GM21381 (cell line): ENCODE measurements around the gene MYEOV.
A peak's percentile ranks its signal among the peaks of the same experiment; 100 is the strongest.

Experiments used
- ATAC-seq: cut with Tn5 transposase; IDR thresholded peaks from one replicate; pipeline ENCODE4 v1.9.1; 2021; ENCODE audit warnings: mild to moderate bottlenecking, moderate library complexity; ENCODE audit not compliant: unreplicated experiment

MYEOV gene

GRCh38 chr11:69293819-69294505, at the start of gene MYEOV:
Gene MYEOV (plus strand): TSS chr11:69294155. CDS start chr11:69295355, 1,200 bp downstream.
- ATAC-seq, result no peak

GRCh38 chr11:69244266-69244665, 49.7 kb upstream of the MYEOV start:
- no peak for ATAC-seq

- ATAC-seq, result no peak
Observed at GRCh38 chr11:69245041-69245440, 48.9 kb upstream of the MYEOV start.

GRCh38 chr11:69245491-69246345, 48.2 kb upstream of the MYEOV start:
- ATAC-seq, result no peak

- no peak for ATAC-seq
Observed at GRCh38 chr11:69249311-69250185, 44.4 kb upstream of the MYEOV start.

- ATAC-seq, result no peak
Observed at GRCh38 chr11:69250186-69251056, 43.5 kb upstream of the MYEOV start.

- ATAC-seq, result no peak
Observed at GRCh38 chr11:69251057-69251393, 42.9 kb upstream of the MYEOV start.

GRCh38 chr11:69251639-69252489, 42.1 kb upstream of the MYEOV start:
- no peak for ATAC-seq

- ATAC-seq, result no peak
Observed at GRCh38 chr11:69252490-69252837, 41.5 kb upstream of the MYEOV start.

- ATAC-seq, result no peak
Observed at GRCh38 chr11:69253028-69253427, 40.9 kb upstream of the MYEOV start.

GRCh38 chr11:69257134-69257533, 36.8 kb upstream of the MYEOV start:
- no peak for ATAC-seq

- peak; percentile 60 for ATAC-seq
Observed at GRCh38 chr11:69257838-69258658, 35.9 kb upstream of the MYEOV start.

- ATAC-seq, result no peak
Observed at GRCh38 chr11:69259096-69259495, 34.9 kb upstream of the MYEOV start.

- ATAC-seq, result no peak
Observed at GRCh38 chr11:69260622-69261021, 33.3 kb upstream of the MYEOV start.

- no peak for ATAC-seq
Observed at GRCh38 chr11:69261116-69261515, 32.8 kb upstream of the MYEOV start.

GRCh38 chr11:69262918-69263735, 30.8 kb upstream of the MYEOV start:
- ATAC-seq, result no peak

GRCh38 chr11:69263736-69264052, 30.3 kb upstream of the MYEOV start:
- ATAC-seq, result no peak

- no peak for ATAC-seq
Observed at GRCh38 chr11:69264486-69264885, 29.5 kb upstream of the MYEOV start.
